Endothelial cell of umbilical vein (primary cell): ENCODE measurements around the gene SPRED2. TPM values are rescaled to one million over a fixed set of nuclear protein-coding genes. Genes with fewer than 3 reads are reported as not detected.

Experiments used
- BruUV-seq: library from RNA; stranded (reverse); fragments of 400-500 nt; replicated peaks from 2 replicates; lab custom pipeline; 2021; lab: Mats Ljungman, UMichigan
- CTCF ChIA-PET: fragments of 300-600, 350-600 bp; sonication (Branson Sonifier 250); formaldehyde crosslinking; loops from one replicate; lab custom pipeline; 2021; ENCODE audit warnings: antibody characterized with exemption, inconsistent platforms; lab: Charles Lee
- POLR2A ChIA-PET: fragments of 300-600, 350-600 bp; sonication (Branson Sonifier 250); formaldehyde crosslinking; loops from one replicate; lab custom pipeline; 2021; ENCODE audit warnings: antibody characterized with exemption, inconsistent platforms; lab: Charles Lee
- DNase-seq: peaks from one replicate; pipeline ENCODE4 v3.0.0-alpha.2; 2011; ENCODE audit warnings: low read depth, low spot score
- FAIRE-seq: peaks from 2 replicates; lab custom pipeline; 2011; peaks lifted over from hg19 to GRCh38; lab: Jason Lieb, UNC
- H2AFZ ChIP-seq: 2 replicates; pipeline ENCODE4 v1.6.0; 2012; ENCODE audit warnings: low read depth, low read length, control low read depth, inconsistent platforms
- H3K27ac ChIP-seq: 2 replicates; pipeline ENCODE4 v1.5.1; 2011; ENCODE audit warnings: low read depth, mild to moderate bottlenecking, control low read depth, low read length, moderate library complexity; ENCODE audit not compliant: insufficient read depth
- H3K27me3 ChIP-seq, 2 experiments: 2 replicates each; pipeline versions ENCODE4 v1.6.0 to v1.6.1; 2011; ENCODE audit warnings: low read length in 2 of 2, mixed read lengths in 1 of 2; ENCODE audit not compliant: control insufficient read depth in 2 of 2, insufficient read depth in 2 of 2
- H3K36me3 ChIP-seq, 2 experiments: 2 replicates in 1 of 2; 3 replicates in 1 of 2; pipeline ENCODE4 v1.5.1; 2011; ENCODE audit warnings: low read length in 2 of 2, mild to moderate bottlenecking in 1 of 2, moderate library complexity in 1 of 2; ENCODE audit not compliant: control insufficient read depth in 2 of 2, insufficient read depth in 2 of 2; ENCODE audit errors: extremely low read depth in 1 of 2
- H3K4me1 ChIP-seq: 3 replicates; pipeline ENCODE4 v1.5.1; 2011; ENCODE audit warnings: mild to moderate bottlenecking, low read length; ENCODE audit not compliant: control insufficient read depth, insufficient read depth; ENCODE audit errors: extremely low read depth
- H3K4me2 ChIP-seq: 2 replicates; pipeline ENCODE4 v1.6.1; 2011; ENCODE audit warnings: low read length, control low read depth, mixed read lengths; ENCODE audit not compliant: insufficient read depth
- H3K4me3 ChIP-seq, 3 experiments: fragments of 200-600 bp in 1 of 3; sonication (generic), shearing (Covaris generic) in 1 of 3; replicated peaks in 1 of 3; 2 replicates each; pipeline ENCODE4 v1.5.1; 2011 to 2016; ENCODE audit warnings: control low read depth in 3 of 3, low read length in 3 of 3, mild to moderate bottlenecking in 2 of 3, inconsistent platforms in 1 of 3, low read depth in 1 of 3, moderate library complexity in 1 of 3; ENCODE audit not compliant: insufficient read depth in 1 of 3
- H3K79me2 ChIP-seq: 2 replicates; pipeline ENCODE4 v1.6.0; 2012; ENCODE audit warnings: low read length, inconsistent platforms; ENCODE audit not compliant: control insufficient read depth, insufficient read depth
- H3K9ac ChIP-seq: replicated peaks from 2 replicates; pipeline ENCODE3; 2011; ENCODE audit warnings: low read length, control low read depth; ENCODE audit not compliant: insufficient read depth; ENCODE audit errors: extremely low read depth
- H3K9me1 ChIP-seq: replicated peaks from 3 replicates; pipeline ENCODE4 v1.6.0; 2011; ENCODE audit warnings: mild to moderate bottlenecking, low read length; ENCODE audit not compliant: control insufficient read depth, insufficient read depth; ENCODE audit errors: extremely low read depth
- H3K9me3 ChIP-seq: replicated peaks from 2 replicates; pipeline ENCODE4 v1.5.1; 2012; ENCODE audit warnings: low read length, inconsistent platforms; ENCODE audit not compliant: control insufficient read depth, insufficient read depth
- H4K20me1 ChIP-seq: replicated peaks from 2 replicates; pipeline ENCODE3; 2011; ENCODE audit warnings: mild to moderate bottlenecking, low read length; ENCODE audit not compliant: control insufficient read depth, insufficient read depth; ENCODE audit errors: extremely low read depth
- EZH2 ChIP-seq: IDR thresholded peaks from 2 replicates; pipeline ENCODE4 v1.6.1; 2012; ENCODE audit warnings: borderline replicate concordance, low read depth, mild to moderate bottlenecking, moderate library complexity, low read length, inconsistent platforms; ENCODE audit not compliant: severe bottlenecking
- FOS ChIP-seq: IDR thresholded peaks from 2 replicates; pipeline ENCODE4 v1.6.1; 2011; ENCODE audit warnings: mild to moderate bottlenecking, low read length, moderate library complexity, borderline replicate concordance; ENCODE audit not compliant: insufficient read depth
- GATA2 ChIP-seq: IDR thresholded peaks from 2 replicates; pipeline ENCODE4 v1.7.0; 2011; ENCODE audit warnings: low read depth, mild to moderate bottlenecking, moderate library complexity, mixed read lengths, low read length; ENCODE audit not compliant: insufficient read length, insufficient read depth
- JUN ChIP-seq: IDR thresholded peaks from 2 replicates; pipeline ENCODE4 v1.6.1; 2011; ENCODE audit warnings: borderline replicate concordance, low read depth; ENCODE audit not compliant: insufficient read length, insufficient read depth
- MAX ChIP-seq: IDR thresholded peaks from 2 replicates; pipeline ENCODE4 v1.6.1; 2011; ENCODE audit not compliant: insufficient read depth, insufficient read length
- MYC ChIP-seq: IDR thresholded peaks from one replicate; pipeline ENCODE4 v1.6.1; 2011; ENCODE audit warnings: mild to moderate bottlenecking, low read depth, low read length
- POLR2A ChIP-seq: IDR thresholded peaks from 2 replicates; pipeline ENCODE4 v1.6.1; 2012; ENCODE audit warnings: low read depth, mild to moderate bottlenecking, control low read depth, low read length
- POLR2AphosphoS5 ChIP-seq: IDR thresholded peaks from 2 replicates; pipeline ENCODE4 v1.6.1; 2012; ENCODE audit warnings: low read depth, mild to moderate bottlenecking, control low read depth, low read length, moderate library complexity; ENCODE audit not compliant: insufficient read depth
- dilution Hi-C: fragments of 300-500 bp; cut with MboI; formaldehyde crosslinking; loops from one replicate; pipeline ENCODE4 v1.15.0; 2019; ENCODE audit warnings: low sequenced_read_pairs; ENCODE audit not compliant: extremely low pct_ligation_motif_present
- intact Hi-C: fragments of 100-400 bp; cut with micrococcal nuclease; formaldehyde crosslinking; loops from one replicate; pipeline ENCODE4 v1.10.0; 2022
- polyA plus RNA-seq, 4 experiments: library from polyadenylated mRNA; depleted of rRNA in 3 of 4; stranded (reverse) in 3 of 4; unstranded in 1 of 4; fragments of >200 nt; gene quantifications; 2 replicates each; pipeline versions ENCODE4 v1.2.1 to v1.2.3, GENCODE V29; 2011 to 2012; ENCODE audit warnings: missing spikeins in 1 of 4
- total RNA-seq: library from RNA; stranded (reverse); gene quantifications from 2 replicates; pipeline ENCODE4 v1.2.3, GENCODE V29; 2021
- TF ChIP-seq, protein P1 (sequence below), 2 donors: IDR thresholded peaks; 1 replicate in 1 of 2; 2 replicates in 1 of 2; pipeline ENCODE4 v1.5.1; 2011; ENCODE audit warnings: low read length in 2 of 2, mild to moderate bottlenecking in 2 of 2, moderate library complexity in 2 of 2, control low read depth in 1 of 2, inconsistent platforms in 1 of 2, low read depth in 1 of 2; ENCODE audit not compliant: insufficient read depth in 1 of 2; ENCODE audit errors: extremely low read depth in 1 of 2

SPRED2 gene
- total and polyA plus RNA-seq, 2 donors (not counting 3 experiments of a cell fraction or from before 2014, with no cell fraction given): 3.6 to 9.6 TPM

GRCh38 chr2:65377556-65378192 lies 54.7 kb downstream of the SPRED2 start:
- Histone ChIP-seq H3K9ac (no peak overlapping the region), H3K79me2 (no peaks in the 10 kb centered on the region), H3K27me3 (peaks cover 53% of the 10 kb centered on the region in 2 experiments), H4K20me1 (no peaks in the 10 kb centered on the region), H3K9me3 (no peaks in the 10 kb centered on the region), H2AFZ (no peak overlapping the region), H3K4me2 (no peak overlapping the region), H3K9me1 (no peaks in the 10 kb centered on the region), H3K36me3 (no peaks in the 10 kb centered on the region), H3K4me1 (peaks cover 12% of the 10 kb centered on the region), H3K27ac (no peak overlapping the region), H3K4me3 (no peak overlapping the region)
- dilution Hi-C loops: no loop called here
- intact Hi-C loops: loop anchor here (1.0 kb wide), 1 partner anchor 11 kb away; no protein-coding TSS in a partner anchor
- TF ChIP-seq, protein P1, sequence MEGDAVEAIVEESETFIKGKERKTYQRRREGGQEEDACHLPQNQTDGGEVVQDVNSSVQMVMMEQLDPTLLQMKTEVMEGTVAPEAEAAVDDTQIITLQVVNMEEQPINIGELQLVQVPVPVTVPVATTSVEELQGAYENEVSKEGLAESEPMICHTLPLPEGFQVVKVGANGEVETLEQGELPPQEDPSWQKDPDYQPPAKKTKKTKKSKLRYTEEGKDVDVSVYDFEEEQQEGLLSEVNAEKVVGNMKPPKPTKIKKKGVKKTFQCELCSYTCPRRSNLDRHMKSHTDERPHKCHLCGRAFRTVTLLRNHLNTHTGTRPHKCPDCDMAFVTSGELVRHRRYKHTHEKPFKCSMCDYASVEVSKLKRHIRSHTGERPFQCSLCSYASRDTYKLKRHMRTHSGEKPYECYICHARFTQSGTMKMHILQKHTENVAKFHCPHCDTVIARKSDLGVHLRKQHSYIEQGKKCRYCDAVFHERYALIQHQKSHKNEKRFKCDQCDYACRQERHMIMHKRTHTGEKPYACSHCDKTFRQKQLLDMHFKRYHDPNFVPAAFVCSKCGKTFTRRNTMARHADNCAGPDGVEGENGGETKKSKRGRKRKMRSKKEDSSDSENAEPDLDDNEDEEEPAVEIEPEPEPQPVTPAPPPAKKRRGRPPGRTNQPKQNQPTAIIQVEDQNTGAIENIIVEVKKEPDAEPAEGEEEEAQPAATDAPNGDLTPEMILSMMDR (IDR thresholded peaks at IDR 0.05; ENCODE audit: extremely low read depth in 1 of 2, insufficient read depth in 1 of 2, low read depth in 1 of 2, low read length in 2 of 2): no peak
- TF ChIP-seq EZH2 (no peak), GATA2 (peak; percentile 28), FOS (peak; percentile 76), MYC (no peak), JUN (peak; percentile 17), POLR2A (no peak), MAX (no peak), POLR2AphosphoS5 (no peak)
- ChIA-PET POLR2A (no interaction called here), CTCF (interaction anchor here (0.6 to 1.5 kb wide), 4 partner anchors 11 to 150 kb away, joined by 3 to 9 read pairs (median 5); partner anchors contain the start of gene ACTR2)
- DNase-seq: peak; percentile 60
- no TSS peak for BruUV-seq
- FAIRE-seq: peak; percentile 96
